ENCODE results near the gene ILF2.
"Not testable (repeated sequence)": the region's sequence is repeated elsewhere in the genome, so short reads cannot be mapped to it uniquely, and the experiment has no call there.

Gene ILF2

DNA sequence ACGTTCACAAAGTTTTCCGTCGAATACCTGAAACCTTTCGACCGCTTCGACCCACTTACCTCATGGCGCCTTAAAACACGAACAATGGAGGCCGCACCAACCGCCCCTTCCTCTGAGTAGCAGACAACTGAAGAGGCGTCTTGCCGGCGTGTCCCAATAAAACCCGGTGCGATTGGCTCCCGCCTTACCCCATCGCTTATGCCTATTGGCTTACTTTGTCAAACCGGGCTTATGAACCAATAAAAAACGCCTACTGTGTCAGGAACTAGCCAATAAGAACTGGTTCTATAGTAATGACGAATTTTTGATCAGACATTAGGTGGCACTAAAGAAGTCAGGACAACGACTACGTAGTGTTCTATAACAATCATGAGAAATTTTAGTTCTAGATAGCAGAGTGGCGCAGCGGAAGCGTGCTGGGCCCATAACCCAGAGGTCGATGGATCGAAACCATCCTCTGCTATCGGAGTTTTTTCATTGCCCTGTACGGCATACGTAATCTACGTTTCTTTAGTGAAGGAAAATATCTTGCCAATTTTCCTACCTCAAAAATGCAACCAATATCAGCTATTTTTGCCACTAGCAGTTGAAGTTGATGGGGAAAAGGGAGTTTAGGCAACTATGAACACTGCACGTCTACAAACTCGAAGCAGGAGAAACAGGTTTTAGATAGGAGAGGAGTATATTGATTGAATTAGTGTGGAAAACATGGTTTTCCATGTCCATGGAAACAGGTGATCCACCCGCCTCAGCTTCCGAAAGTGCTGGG is at the start of gene ILF2:
Gene ILF2, minus strand, starts transcription at position 135 of the 769 bp plus-strand sequence. Its CDS starts 71 bp downstream, at position 64.
- peak; percentile 100 for DNase-seq (ENCODE audit: low read depth)
- peak; percentile 16 for TF ChIP-seq CTCF (conservative IDR thresholded peaks at IDR 0.05; ENCODE audit: low read depth, low read length)
- peak within 1 kb of the TSS; percentile 91 for H3K4me3 ChIP-seq (ENCODE audit: low read depth, low read length)

- no peak overlapping the region for H3K4me3 ChIP-seq (ENCODE audit: low read depth, low read length)
- DNase-seq (ENCODE audit: low read depth), result no peak
- no peak for TF ChIP-seq CTCF (conservative IDR thresholded peaks at IDR 0.05; ENCODE audit: low read depth, low read length)
These were observed 46.5 kb upstream of the ILF2 start for GRCh38 chr1:153717330-153717729.

- DNase-seq (ENCODE audit: low read depth); H3K4me3 ChIP-seq (ENCODE audit: low read depth, low read length): not testable (repeated sequence)
These were observed 45.4 kb upstream of the ILF2 start for GRCh38 chr1:153716211-153716610.

GRCh38 chr1:153711026-153711425 is 40.2 kb upstream of the ILF2 start:
- no peak for DNase-seq (ENCODE audit: low read depth)
- no peak for TF ChIP-seq CTCF (conservative IDR thresholded peaks at IDR 0.05; ENCODE audit: low read depth, low read length)
- H3K4me3 ChIP-seq (ENCODE audit: low read depth, low read length), result no peak overlapping the region

- TF ChIP-seq CTCF (conservative IDR thresholded peaks at IDR 0.05; ENCODE audit: low read depth, low read length), result no peak
- DNase-seq (ENCODE audit: low read depth), result no peak
- no peak overlapping the region for H3K4me3 ChIP-seq (ENCODE audit: low read depth, low read length)
These were observed 34.7 kb upstream of the ILF2 start for GRCh38 chr1:153705484-153705883.

DNA sequence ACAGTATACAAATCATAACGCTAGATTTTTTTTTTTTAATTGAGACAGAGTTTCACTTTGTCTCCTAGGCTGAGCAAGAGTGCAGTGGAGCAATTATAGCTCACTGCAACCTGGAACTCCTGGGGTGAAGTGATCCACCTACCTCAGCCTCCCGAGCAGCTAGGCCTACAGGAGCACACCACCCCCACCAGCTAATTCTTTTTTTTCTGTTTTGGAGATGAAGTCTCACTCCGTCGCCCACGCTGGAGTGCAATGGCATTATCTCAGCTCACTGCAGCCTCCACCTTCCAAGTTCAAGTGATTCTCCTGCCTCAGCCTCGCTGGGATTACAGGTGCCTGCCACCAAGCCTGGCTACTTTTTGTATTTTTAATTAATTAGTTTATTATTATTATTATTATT is 29.0 kb upstream of the ILF2 start:
- no peak for TF ChIP-seq CTCF (conservative IDR thresholded peaks at IDR 0.05; ENCODE audit: low read depth, low read length)
- DNase-seq (ENCODE audit: low read depth), result no peak
- no peak overlapping the region for H3K4me3 ChIP-seq (ENCODE audit: low read depth, low read length)

DNA sequence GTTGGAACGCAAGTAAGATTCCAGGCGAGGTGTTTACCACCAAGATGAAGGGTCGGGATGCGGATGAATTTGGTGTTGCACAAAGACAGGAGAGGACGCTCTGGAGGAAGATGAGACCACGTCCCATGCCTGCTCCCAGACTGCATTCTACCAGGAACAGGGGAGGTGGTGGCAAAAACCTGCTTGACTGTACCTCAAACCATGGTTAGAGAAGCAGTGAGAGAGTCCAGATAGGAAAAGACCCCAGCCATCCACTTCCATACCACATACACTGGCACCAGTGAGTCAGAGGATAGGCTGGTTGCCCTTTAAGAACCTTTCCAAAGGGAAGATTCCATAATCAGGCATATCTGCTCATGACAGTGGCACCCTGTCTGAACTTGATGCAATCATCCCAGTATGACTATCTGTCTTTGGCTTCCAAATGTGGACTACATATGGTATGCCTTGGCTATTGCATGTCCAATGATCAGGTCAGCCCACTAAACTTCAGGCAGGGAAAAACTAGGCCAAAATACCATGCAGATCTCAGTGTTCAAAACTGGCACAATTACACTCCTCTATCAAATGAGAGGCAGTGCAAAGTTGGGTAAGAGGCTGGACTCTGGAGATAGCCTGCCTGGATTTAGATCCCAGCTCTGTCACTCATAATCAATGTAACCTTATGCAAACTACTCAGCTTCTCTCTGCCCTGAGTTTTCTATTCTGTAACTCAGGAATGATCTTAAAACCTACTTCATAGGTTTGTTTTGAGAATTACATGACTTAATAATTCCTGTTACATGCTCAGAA is 28.3 kb upstream of the ILF2 start:
- no peak for DNase-seq (ENCODE audit: low read depth)
- H3K4me3 ChIP-seq (ENCODE audit: low read depth, low read length), result no peak overlapping the region
- no peak for TF ChIP-seq CTCF (conservative IDR thresholded peaks at IDR 0.05; ENCODE audit: low read depth, low read length)
